Chondrocyte (in vitro differentiated cells): ENCODE data around the gene CDC42BPB. TPM values are rescaled to one million over a fixed set of nuclear protein-coding genes. Genes with fewer than 3 reads are reported as not detected.

Experiments
- DNase-seq: peaks from one replicate; pipeline ENCODE4 v3.0.0; 2021; ENCODE audit warnings: mixed read lengths, low spot score
- H3K27ac Mint-ChIP-seq: one replicate; pipeline ENCODE4 v1.8.0; 2021; ENCODE audit warnings: mild to moderate bottlenecking, moderate library complexity, mixed read lengths; ENCODE audit not compliant: unreplicated experiment
- H3K27me3 Mint-ChIP-seq: 2 replicates; pipeline ENCODE4 v1.8.0; 2021; ENCODE audit warnings: low read depth, mixed read lengths
- H3K36me3 Mint-ChIP-seq: 2 replicates; pipeline ENCODE4 v1.8.0; 2021; ENCODE audit warnings: low read depth, mixed read lengths
- H3K4me1 Mint-ChIP-seq: 2 replicates; pipeline ENCODE4 v1.8.0; 2021; ENCODE audit warnings: low read depth, mild to moderate bottlenecking, mixed read lengths
- H3K4me3 Mint-ChIP-seq: one replicate; pipeline ENCODE4 v1.8.0; 2021; ENCODE audit warnings: mild to moderate bottlenecking, moderate library complexity, mixed read lengths; ENCODE audit not compliant: unreplicated experiment
- H3K9me3 Mint-ChIP-seq: 2 replicates; pipeline ENCODE4 v1.8.0; 2021; ENCODE audit warnings: low read depth, mixed read lengths
- total RNA-seq: library from RNA; stranded (reverse); gene quantifications from 3 replicates; pipeline ENCODE4 v1.2.1, GENCODE V29; 2021
- TF ChIP-seq, protein P1 (sequence below): fragments of 200-600 bp; sonication (generic); IDR thresholded peaks from 2 replicates; pipeline ENCODE4 v1.5.0; 2021; ENCODE audit warnings: antibody characterized with exemption, mild to moderate bottlenecking, moderate library complexity

The CDC42BPB gene
- total RNA-seq, 1 donor from 2014 or later = 106 TPM

DNA sequence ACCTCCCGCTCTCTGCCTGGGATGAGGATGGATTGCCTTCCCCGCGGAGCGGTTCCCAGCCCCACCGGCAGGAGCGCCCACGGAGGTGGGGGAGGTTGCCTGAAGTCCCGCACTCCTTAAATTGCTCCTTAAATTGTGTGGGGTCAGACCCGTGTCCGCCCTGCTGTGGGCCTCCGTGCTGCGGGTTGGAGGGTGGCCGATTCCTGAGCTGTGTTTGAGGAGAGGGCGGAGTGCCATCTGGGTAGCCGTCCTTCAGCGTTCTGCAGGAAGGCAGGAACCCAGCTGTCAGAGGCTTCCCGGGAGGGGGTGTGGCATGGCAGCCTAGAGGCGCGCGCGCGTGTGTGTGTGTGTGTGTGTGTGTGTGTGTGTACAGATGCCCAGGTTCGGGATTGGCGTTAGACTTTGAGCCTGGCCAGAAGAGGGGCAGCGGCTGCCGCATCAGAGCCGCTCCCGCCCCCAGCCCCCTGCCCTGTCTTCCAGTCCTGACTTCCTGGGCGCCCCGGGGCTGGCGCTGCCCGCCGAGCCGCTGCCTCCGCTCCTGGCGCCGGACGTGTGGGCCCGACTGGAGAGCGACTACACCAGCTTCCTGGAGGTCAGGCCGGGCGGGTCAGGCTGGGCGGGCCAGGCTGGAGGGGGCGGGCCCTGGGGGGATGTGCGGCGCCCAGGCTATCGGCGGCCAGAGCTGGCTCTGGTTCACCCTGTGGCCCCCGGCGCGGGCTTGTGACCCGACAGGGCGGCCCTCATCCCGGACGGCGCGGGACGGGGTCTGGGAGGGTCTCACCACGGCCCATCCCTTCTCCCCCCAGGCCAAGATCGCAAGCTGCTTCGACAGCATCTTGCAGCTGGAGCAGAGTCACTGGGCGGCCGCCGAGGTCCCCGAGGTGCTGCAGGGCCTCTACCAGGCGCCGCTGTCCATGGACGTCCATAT lies 46.4 kb upstream of the CDC42BPB start:
- peak overlapping the region; percentile 9 for H3K4me3 Mint-ChIP-seq
- peaks cover under 1% of the 10 kb centered on the region for H3K4me1 Mint-ChIP-seq

DNA sequence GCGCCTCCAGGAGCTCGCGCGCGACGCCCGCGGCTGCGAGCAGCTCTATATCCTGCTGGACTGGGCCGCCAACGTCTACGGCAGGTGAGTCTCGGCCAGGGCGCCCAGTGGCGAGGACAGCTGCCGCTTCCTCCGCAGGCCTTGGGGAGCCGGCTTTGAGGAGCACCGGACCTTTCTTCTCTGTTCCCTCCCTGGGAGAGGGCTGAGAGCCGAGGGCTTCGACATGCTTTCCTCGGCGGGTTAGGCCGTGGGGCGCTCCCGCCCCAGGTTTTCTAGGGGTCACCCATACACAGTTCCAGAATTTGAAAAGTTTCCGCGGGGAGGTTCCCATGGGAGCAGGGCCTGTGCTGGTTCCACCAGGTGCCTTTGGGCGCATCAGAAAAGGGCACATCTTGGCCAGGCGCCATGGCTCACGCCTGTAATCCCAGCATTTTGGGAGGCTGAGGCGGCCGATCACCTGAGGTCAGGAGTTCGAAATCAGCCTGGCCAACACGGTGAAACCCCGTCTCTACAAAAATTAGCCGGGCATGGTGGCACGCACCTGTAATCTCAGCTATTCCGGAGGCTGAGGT lies 45.4 kb upstream of the CDC42BPB start:
- DNase-seq = no peak
- H3K4me3 Mint-ChIP-seq = no peak overlapping the region
- no peaks in the 10 kb centered on the region for H3K9me3 Mint-ChIP-seq
- TF ChIP-seq, protein P1, sequence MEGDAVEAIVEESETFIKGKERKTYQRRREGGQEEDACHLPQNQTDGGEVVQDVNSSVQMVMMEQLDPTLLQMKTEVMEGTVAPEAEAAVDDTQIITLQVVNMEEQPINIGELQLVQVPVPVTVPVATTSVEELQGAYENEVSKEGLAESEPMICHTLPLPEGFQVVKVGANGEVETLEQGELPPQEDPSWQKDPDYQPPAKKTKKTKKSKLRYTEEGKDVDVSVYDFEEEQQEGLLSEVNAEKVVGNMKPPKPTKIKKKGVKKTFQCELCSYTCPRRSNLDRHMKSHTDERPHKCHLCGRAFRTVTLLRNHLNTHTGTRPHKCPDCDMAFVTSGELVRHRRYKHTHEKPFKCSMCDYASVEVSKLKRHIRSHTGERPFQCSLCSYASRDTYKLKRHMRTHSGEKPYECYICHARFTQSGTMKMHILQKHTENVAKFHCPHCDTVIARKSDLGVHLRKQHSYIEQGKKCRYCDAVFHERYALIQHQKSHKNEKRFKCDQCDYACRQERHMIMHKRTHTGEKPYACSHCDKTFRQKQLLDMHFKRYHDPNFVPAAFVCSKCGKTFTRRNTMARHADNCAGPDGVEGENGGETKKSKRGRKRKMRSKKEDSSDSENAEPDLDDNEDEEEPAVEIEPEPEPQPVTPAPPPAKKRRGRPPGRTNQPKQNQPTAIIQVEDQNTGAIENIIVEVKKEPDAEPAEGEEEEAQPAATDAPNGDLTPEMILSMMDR = no peak
- H3K36me3 Mint-ChIP-seq = no peaks in the 10 kb centered on the region
- H3K4me1 Mint-ChIP-seq = no peaks in the 10 kb centered on the region
- no peaks in the 10 kb centered on the region for H3K27me3 Mint-ChIP-seq
- H3K27ac Mint-ChIP-seq = no peak overlapping the region

More for the DNA sequence above, 46.4 kb upstream of the CDC42BPB start:
- Mint-ChIP-seq H3K27me3 (no peaks in the 10 kb centered on the region), H3K36me3 (no peaks in the 10 kb centered on the region), H3K9me3 (no peaks in the 10 kb centered on the region), H3K27ac (no peak overlapping the region)
- no peak for DNase-seq
- TF ChIP-seq, protein P1 = peak; percentile 26

GRCh38 chr14:103101963-103102688 lies 44.8 kb upstream of the CDC42BPB start:
- no peak for DNase-seq
- Mint-ChIP-seq H3K4me1 (no peaks in the 10 kb centered on the region), H3K27ac (no peak overlapping the region), H3K4me3 (no peak overlapping the region), H3K9me3 (no peaks in the 10 kb centered on the region), H3K27me3 (peaks cover 2% of the 10 kb centered on the region), H3K36me3 (no peaks in the 10 kb centered on the region)
- TF ChIP-seq, protein P1 = no peak

GRCh38 chr14:103101257-103101962 lies 44.1 kb upstream of the CDC42BPB start:
- TF ChIP-seq, protein P1 = no peak
- peaks cover 5% of the 10 kb centered on the region for H3K27me3 Mint-ChIP-seq
- no peaks in the 10 kb centered on the region for H3K9me3 Mint-ChIP-seq
- DNase-seq = no peak
- H3K4me3 Mint-ChIP-seq = no peak overlapping the region
- no peaks in the 10 kb centered on the region for H3K4me1 Mint-ChIP-seq
- H3K36me3 Mint-ChIP-seq = no peaks in the 10 kb centered on the region
- H3K27ac Mint-ChIP-seq = no peak overlapping the region
